PC-3 (cell line): ENCODE data around the gene ARF4. TPM values are rescaled to one million over a fixed set of nuclear protein-coding genes. Genes with fewer than 3 reads are reported as not detected.
"Not testable (repeated sequence)": the region's sequence is repeated elsewhere in the genome, so short reads cannot be mapped to it uniquely, and the experiment has no call there.

Experiments used
- ATAC-seq: fragments of 200-7000 bp; cut with Tn5 transposase; 2 replicates; pipeline ENCODE4 v1.9.1; 2020; ENCODE audit warnings: mild to moderate bottlenecking, moderate library complexity
- BruUV-seq: library from RNA; stranded (reverse); fragments of 400-500 nt; replicated peaks from 2 replicates; lab custom pipeline; 2021; lab: Mats Ljungman, UMichigan
- CTCF ChIA-PET: fragments of 300-600 bp; sonication (Branson Sonifier 250); formaldehyde crosslinking; loops from one replicate; lab custom pipeline; 2022; ENCODE audit warnings: antibody characterized with exemption; lab: Charles Lee
- POLR2A ChIA-PET: fragments of 300-600 bp; sonication (Branson Sonifier 250); formaldehyde crosslinking; loops from one replicate; lab custom pipeline; 2022; ENCODE audit warnings: antibody characterized with exemption; ENCODE audit not compliant: unreplicated experiment; lab: Charles Lee
- DNase-seq: peaks from one replicate; pipeline ENCODE4 v3.0.0-alpha.2; 2015
- H2AFZ ChIP-seq: fragments of 300-600 bp; sonication (generic); 2 replicates; pipeline ENCODE4 v1.6.0; 2016; ENCODE audit warnings: antibody characterized with exemption, low read length
- H3F3A ChIP-seq: fragments of 300-600 bp; sonication (generic); one replicate; pipeline ENCODE4 v1.6.0; 2017; ENCODE audit warnings: antibody characterized with exemption, low read length, control low read depth, mild to moderate bottlenecking; ENCODE audit not compliant: unreplicated experiment
- H3K27ac ChIP-seq: fragments of 300-600 bp; sonication (generic); 2 replicates; pipeline ENCODE4 v1.5.1; 2016; ENCODE audit warnings: mild to moderate bottlenecking, low read length
- H3K27me3 ChIP-seq: fragments of 300-600 bp; sonication (generic); 2 replicates; pipeline ENCODE4 v1.6.1; 2016; ENCODE audit warnings: low read length, mixed read lengths
- H3K36me3 ChIP-seq: fragments of 300-600 bp; sonication (generic); 2 replicates; pipeline ENCODE4 v1.6.1; 2016; ENCODE audit warnings: low read depth, mixed run types, low read length, mixed read lengths
- H3K4me1 ChIP-seq: fragments of 300-600 bp; sonication (generic); 2 replicates; pipeline ENCODE4 v1.5.1; 2016; ENCODE audit warnings: low read length; ENCODE audit not compliant: insufficient read depth
- H3K4me2 ChIP-seq: fragments of 300-600 bp; sonication (generic); 2 replicates; pipeline ENCODE4 v1.6.0; 2016; ENCODE audit warnings: low read length
- H3K4me3 ChIP-seq: fragments of 300-600 bp; sonication (generic); 2 replicates; pipeline ENCODE4 v1.5.1; 2016; ENCODE audit warnings: mild to moderate bottlenecking, low read length, mixed read lengths
- H3K79me2 ChIP-seq: fragments of 300-600 bp; sonication (generic); 2 replicates; pipeline ENCODE4 v1.6.1; 2017; ENCODE audit warnings: low read length, mixed read lengths
- H3K9ac ChIP-seq: fragments of 300-600 bp; sonication (generic); 2 replicates; pipeline ENCODE4 v1.6.0; 2016; ENCODE audit warnings: mild to moderate bottlenecking, low read length
- H3K9me2 ChIP-seq: fragments of 300-600 bp; sonication (generic); replicated peaks from 2 replicates; pipeline ENCODE4 v1.6.1; 2016; ENCODE audit warnings: mixed run types, low read length, mixed read lengths
- H3K9me3 ChIP-seq: fragments of 300-600 bp; sonication (generic); 2 replicates; pipeline ENCODE4 v1.6.1; 2016; ENCODE audit warnings: low read length, mixed read lengths
- H4K20me1 ChIP-seq: fragments of 300-600 bp; sonication (generic); 2 replicates; pipeline ENCODE4 v1.6.1; 2016; ENCODE audit warnings: low read length, mixed read lengths
- CTCF ChIP-seq: fragments of 300-600 bp; sonication (generic); conservative IDR thresholded peaks from 2 replicates; pipeline ENCODE4 v1.5.1; 2017; ENCODE audit warnings: antibody characterized with exemption, low read depth, mild to moderate bottlenecking, low read length
- EZH2 ChIP-seq: fragments of 300-600 bp; sonication (generic); IDR thresholded peaks from one replicate; pipeline ENCODE4 v1.6.1; 2017; ENCODE audit warnings: antibody characterized with exemption, mild to moderate bottlenecking, low read length; ENCODE audit not compliant: unreplicated experiment
- EZH2phosphoT487 ChIP-seq: fragments of 300-600 bp; sonication (generic); IDR thresholded peaks from 2 replicates; pipeline ENCODE4 v1.6.1; 2018; ENCODE audit warnings: mild to moderate bottlenecking, antibody characterized with exemption, low read length, borderline replicate concordance
- intact Hi-C: fragments of 100-400 bp; cut with micrococcal nuclease; formaldehyde crosslinking; loops from 2 replicates; pipeline ENCODE4 v1.9.0; 2023
- total RNA-seq: library from RNA; depleted of rRNA; stranded (reverse); fragments of >200 nt; gene quantifications from 2 replicates; pipeline ENCODE4 v1.2.3, GENCODE V29; 2014

The ARF4 gene
- total RNA-seq, 1 experiment from 2014 or later, result 135 TPM

GRCh38 chr3:57644740-57645139 is 47.6 kb upstream of the ARF4 start:
- TF ChIP-seq CTCF, result no peak
- no peak for TF ChIP-seq EZH2phosphoT487
- TF ChIP-seq EZH2, result no peak
- DNase-seq, result no peak
- Histone ChIP-seq H3K4me3 (no peak overlapping the region), H2AFZ (no peak overlapping the region), H4K20me1 (no peaks in the 10 kb centered on the region), H3K79me2 (no peaks in the 10 kb centered on the region), H3F3A (no peaks in the 10 kb centered on the region), H3K27me3 (no peaks in the 10 kb centered on the region), H3K9me2 (no peaks in the 10 kb centered on the region), H3K9me3 (no peaks in the 10 kb centered on the region), H3K4me2 (no peak overlapping the region), H3K36me3 (peaks cover 30% of the 10 kb centered on the region), H3K4me1 (no peaks in the 10 kb centered on the region), H3K9ac (no peak overlapping the region), H3K27ac (no peak overlapping the region)
- CTCF ChIA-PET, result interaction anchor here (0.6 kb wide), 1 partner anchor 57 kb away, joined by 3 read pairs; no protein-coding TSS in a partner anchor
- POLR2A ChIA-PET, result no interaction called here
- intact Hi-C loops, result no loop called here
- no TSS peak for BruUV-seq
- no peak for ATAC-seq

GRCh38 chr3:57637391-57637790 is 40.2 kb upstream of the ARF4 start:
- no peaks in the 10 kb centered on the region for H3K9me3 ChIP-seq
- CTCF ChIA-PET, result no interaction called here

GRCh38 chr3:57634259-57634658 is 37.1 kb upstream of the ARF4 start:
- intact Hi-C loops, H3K9ac ChIP-seq, H3K9me3 ChIP-seq, DNase-seq, POLR2A ChIA-PET, H3K4me3 ChIP-seq, CTCF ChIA-PET, H3K9me2 ChIP-seq, BruUV-seq, H4K20me1 ChIP-seq, H3K27ac ChIP-seq, H3K4me2 ChIP-seq, H3K27me3 ChIP-seq, H3K4me1 ChIP-seq, H3F3A ChIP-seq, H2AFZ ChIP-seq, H3K79me2 ChIP-seq, ATAC-seq: not testable (repeated sequence)
- H3K36me3 ChIP-seq, result peaks cover 30% of the 10 kb centered on the region; the same call in 1 of the 2 replicates

More at GRCh38 chr3:57637391-57637790, 40.2 kb upstream of the ARF4 start:
- ATAC-seq (no peak), DNase-seq (no peak)
- Histone ChIP-seq H3K4me2 (no peak overlapping the region), H3K4me1 (no peaks in the 10 kb centered on the region), H3K9ac (no peak overlapping the region), H4K20me1 (no peaks in the 10 kb centered on the region), H3K4me3 (no peak overlapping the region), H3K27ac (no peak overlapping the region), H2AFZ (no peak overlapping the region), H3K79me2 (no peaks in the 10 kb centered on the region), H3F3A (no peaks in the 10 kb centered on the region), H3K36me3 (peaks cover 29% of the 10 kb centered on the region), H3K9me2 (no peaks in the 10 kb centered on the region), H3K27me3 (no peaks in the 10 kb centered on the region)
- no TSS peak for BruUV-seq
- intact Hi-C loops, result no loop called here
- no peak for TF ChIP-seq EZH2
- TF ChIP-seq CTCF, result no peak
- no peak for TF ChIP-seq EZH2phosphoT487
- POLR2A ChIA-PET, result no interaction called here
